Measurements from ENCODE around the gene TTC39B.

Gene TTC39B

GRCh38 chr9:15225564-15226126 lies 81.4 kb downstream of the TTC39B start:
- DNase-seq (ENCODE audit: low spot score): no peak

DNA sequence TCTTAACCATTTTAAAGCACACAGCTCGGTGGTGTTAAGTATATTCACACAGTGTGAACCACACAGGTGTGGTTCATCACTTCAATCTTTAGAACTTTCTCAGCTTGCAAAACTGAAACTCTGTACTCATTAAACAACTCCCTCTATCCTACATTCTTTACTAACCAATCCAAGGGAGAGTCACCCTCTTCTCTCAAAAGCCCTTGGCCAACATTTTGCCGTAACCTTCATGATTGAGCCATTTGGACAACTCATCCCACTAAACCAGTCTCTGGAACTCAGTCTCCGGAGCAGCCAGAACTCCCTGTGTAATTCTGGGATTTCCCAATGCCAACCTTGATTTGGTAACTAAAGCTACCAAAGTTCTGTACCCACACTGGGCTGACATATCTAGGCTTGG lies 84.7 kb downstream of the TTC39B start:
- DNase-seq (ENCODE audit: low spot score): no peak

DNA sequence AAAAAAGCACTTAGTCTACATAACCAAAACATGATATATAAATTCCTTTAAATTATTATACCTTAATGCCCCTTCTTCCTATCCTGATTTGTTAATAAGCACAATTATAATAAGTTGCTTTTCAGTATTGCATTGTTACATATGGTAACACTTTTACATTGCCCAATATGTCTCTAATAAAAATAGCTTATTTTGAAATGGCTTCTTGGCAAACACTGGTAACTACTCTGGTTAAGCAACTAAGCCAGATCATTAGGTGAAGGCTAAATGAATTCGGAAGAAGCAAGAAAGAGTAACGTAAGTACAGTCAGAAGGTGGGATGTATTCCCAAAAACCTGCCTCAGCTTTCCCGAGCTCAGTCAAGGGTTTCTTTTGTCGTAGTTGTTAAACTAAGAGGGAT lies 85.3 kb downstream of the TTC39B start:
- DNase-seq (ENCODE audit: low spot score): no peak

DNA sequence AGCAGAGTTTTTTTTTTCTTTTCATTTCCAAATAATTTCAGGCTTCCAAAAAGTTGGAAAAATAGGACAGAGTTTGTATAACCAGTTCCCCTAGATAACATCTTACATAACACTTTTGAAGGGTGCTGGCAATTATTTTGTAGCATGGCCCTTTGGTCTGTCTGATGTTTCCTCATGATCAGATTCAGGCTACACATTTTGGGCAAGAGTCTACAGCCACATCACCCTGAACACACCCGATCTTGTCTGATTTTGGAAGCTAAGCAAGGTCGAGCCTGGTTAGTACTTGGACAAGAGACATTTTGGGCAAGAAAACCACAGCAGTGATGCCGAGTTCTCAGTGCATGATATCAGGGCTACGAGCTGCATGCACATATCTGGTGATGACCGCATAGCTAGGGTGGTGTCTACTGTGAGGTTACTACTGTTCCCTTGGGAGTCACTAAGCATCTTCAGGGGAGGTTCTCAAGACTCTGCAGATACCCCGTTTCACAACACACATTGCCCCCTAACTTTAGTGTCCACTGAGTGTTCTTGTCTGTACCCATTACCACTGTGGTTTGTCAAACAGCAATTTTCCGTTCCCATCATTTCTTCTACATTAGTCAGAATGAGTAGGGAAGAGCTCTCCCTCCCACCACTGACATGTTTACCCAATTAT lies 86.2 kb downstream of the TTC39B start:
- no peak for DNase-seq (ENCODE audit: low spot score)

DNA sequence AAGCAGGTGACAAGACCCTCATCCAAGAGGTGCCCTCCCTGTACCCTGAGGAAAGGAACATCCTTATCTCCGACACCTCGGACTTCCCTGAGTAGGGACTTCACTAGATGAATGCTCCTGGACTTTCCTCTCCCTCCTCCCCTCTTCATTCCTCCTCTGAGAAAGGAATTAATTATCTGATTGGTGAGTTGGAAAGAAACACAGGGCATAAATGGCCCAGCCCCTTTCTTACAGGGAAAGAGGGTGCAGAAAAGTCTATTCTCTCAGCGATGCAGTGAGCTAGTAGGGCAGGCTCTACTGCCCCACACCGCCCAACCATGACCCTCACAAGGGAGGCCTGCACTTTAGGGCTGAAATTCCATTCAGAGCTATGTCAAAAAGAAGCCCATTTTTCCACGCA lies 87.5 kb downstream of the TTC39B start:
- no peak for DNase-seq (ENCODE audit: low spot score)

GRCh38 chr9:15218994-15219393 lies 88.0 kb downstream of the TTC39B start:
- DNase-seq (ENCODE audit: low spot score): no peak

- no peak for DNase-seq (ENCODE audit: low spot score)
Observed at GRCh38 chr9:15213249-15213648, 93.8 kb downstream of the TTC39B start.

- peak; percentile 4 for DNase-seq (ENCODE audit: low spot score)
Observed at GRCh38 chr9:15211815-15212495, 95.1 kb downstream of the TTC39B start.

GRCh38 chr9:15211160-15211814 lies 95.7 kb downstream of the TTC39B start:
- peak; percentile 20 for DNase-seq (ENCODE audit: low spot score)

- no peak for DNase-seq (ENCODE audit: low spot score)
Observed at GRCh38 chr9:15206903-15207696, 99.9 kb downstream of the TTC39B start.

DNA sequence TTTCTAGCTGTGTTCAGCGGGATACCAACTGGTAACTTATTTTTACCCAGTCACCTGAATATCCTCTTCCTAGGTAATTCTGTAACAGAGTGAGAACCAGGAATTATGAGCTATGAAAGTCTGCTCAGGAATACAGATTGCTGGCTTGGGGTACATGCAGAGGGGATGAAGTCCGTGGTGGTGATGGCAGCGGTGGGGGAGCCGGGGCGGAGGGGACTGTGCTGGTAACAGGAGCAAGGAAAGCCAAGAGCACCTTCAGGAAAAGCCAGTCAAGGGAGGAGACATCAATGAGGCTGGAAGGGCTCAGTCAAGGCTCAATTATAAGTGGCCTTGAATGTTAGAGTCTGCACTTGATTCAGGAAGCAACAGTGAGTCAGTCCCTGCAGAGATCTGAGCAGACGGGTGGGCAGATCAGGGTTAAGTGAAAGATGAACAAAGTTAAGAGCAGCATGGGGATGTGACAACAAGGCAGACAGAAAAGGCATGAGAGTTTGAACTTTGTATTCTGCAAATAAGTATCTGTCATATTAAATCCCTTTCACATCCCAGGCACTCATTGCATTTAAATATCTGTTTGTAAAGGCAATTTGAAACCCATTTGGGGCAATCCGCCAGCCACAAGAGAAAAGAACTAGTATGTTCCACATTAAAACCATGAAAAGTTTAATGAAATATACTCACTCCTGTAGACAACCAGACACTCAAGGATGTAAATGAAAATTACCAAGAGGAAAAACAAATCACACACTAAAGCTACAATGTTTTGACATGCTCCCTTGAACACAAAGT lies 101.2 kb downstream of the TTC39B start:
- DNase-seq (ENCODE audit: low spot score): no peak

DNA sequence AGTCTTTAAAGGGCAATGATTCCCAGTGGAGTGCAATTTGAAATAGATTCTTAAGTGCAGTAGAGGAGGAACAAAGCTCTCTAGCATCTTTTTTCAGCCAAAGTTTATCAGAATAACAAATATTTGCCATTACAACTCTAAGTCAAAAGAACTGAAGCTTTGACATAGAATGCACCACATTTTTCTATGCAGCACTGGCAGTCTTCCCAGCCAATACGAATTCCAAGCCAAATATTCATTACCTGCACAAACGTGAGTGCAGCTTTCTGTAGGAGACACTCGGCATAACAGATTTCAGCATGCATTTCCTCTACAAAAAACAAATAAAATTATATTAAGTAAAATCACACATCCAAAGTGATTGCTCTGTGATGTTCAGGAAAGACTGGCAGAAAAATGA lies 103.4 kb downstream of the TTC39B start:
- no peak for DNase-seq (ENCODE audit: low spot score)

GRCh38 chr9:15200111-15200510 lies 106.9 kb downstream of the TTC39B start:
- no peak for DNase-seq (ENCODE audit: low spot score)

- DNase-seq (ENCODE audit: low spot score): no peak
Observed at GRCh38 chr9:15192856-15193255, 114.2 kb downstream of the TTC39B start.

- no peak for DNase-seq (ENCODE audit: low spot score)
Observed at GRCh38 chr9:15191378-15191777, 115.6 kb downstream of the TTC39B start.

- DNase-seq (ENCODE audit: low spot score): no peak
Observed at GRCh38 chr9:15189481-15189880, 117.5 kb downstream of the TTC39B start.

DNA sequence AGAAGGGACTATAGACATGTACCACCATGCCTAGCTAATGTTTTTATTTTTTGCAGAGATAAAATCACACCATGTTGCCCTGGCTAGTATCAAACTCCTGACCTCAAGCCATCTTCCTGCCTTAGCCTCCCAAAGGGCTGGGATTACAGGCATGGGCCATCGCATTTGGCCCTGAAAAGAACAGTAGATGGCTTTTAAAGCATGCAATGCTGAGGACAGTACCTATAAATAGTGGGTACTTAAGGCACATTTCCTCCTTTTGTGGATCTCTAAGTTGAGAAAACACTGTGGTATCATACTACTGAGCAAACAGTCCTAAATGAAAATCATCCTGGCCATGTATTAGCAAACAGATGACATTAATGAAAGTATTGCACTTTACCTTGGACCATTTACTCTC lies 119.4 kb downstream of the TTC39B start:
- no peak for DNase-seq (ENCODE audit: low spot score)

- DNase-seq (ENCODE audit: low spot score): no peak
Observed at GRCh38 chr9:15182730-15183129, 124.3 kb downstream of the TTC39B start.

DNA sequence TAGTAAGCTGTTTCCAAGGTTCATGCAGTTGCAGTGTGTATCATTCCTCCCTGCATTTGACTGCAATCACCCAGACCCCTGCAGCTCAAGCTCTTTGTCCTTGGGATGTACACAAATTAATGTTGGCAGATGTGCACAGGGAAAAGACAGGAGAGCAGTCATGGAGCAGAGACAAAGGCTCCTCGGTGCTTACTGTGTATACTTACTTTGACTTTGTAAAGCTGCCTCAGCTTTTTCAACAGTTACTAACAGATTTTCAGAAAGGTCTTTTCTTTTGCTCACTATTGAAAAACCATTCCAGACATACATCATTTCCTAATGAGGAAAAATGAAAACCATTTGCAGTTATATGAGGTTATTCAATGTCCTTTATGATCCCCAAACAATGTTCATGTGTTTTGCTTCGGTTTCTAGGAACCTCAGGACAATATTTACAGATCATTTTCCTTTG lies 124.9 kb downstream of the TTC39B start:
- DNase-seq (ENCODE audit: low spot score): no peak

DNA sequence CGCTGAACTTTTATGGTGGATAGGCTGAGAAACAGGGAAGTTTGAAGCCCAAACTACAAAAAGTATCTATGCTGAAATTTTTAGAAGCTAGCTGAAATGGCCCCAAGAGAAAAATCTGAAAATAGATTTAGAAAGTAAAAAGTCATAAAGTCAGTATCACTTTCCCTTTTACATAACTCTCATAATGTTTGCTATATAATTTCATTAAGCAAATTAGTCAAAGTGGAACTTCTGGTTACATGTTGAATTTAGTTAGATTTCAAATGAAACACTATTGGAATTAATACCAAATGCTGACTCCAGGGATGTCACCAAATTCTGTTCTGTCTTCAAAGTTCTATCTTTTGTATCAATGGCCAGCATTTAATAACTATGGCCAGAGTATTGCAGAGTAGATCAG lies 126.9 kb downstream of the TTC39B start:
- DNase-seq (ENCODE audit: low spot score): no peak

DNA sequence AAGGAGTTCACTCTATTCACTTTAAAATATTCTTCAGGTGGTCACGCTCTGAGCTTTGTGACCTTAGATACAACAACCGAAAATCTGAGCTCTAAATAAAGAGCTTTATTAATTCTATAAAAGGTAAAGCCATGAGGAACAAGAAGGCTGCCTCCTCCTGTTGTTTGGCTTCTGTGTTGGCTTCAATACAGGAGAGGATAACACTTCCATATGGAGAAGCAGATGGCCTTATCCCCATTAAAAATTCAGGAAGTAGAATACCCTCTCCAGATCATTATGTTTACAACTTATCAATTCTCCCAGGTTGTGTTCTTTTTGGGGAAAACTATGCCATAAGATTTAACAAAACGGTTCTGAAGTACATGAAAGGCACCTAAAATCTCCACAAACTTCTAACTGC lies 128.4 kb downstream of the TTC39B start:
- no peak for DNase-seq (ENCODE audit: low spot score)

Measured in HuH-7 (cell line).